Neural cell (in vitro differentiated cells): Measurements from ENCODE around the gene WDR93. TPM values are rescaled to one million over a fixed set of nuclear protein-coding genes. Genes with fewer than 3 reads are reported as not detected.

ENCODE experiments used
- H2AFZ ChIP-seq: fragments of 200-600, 300-800 bp; sonication (generic), shearing (Covaris generic); 2 replicates; pipeline ENCODE4 v1.6.0; 2014; ENCODE audit warnings: low read depth, mild to moderate bottlenecking, antibody characterized with exemption, low read length, moderate library complexity
- H3F3A ChIP-seq: fragments of 200-600 bp; shearing (Covaris generic); 2 replicates; pipeline ENCODE4 v1.6.1; 2016; ENCODE audit warnings: mild to moderate bottlenecking, moderate library complexity, mixed read lengths, antibody characterized with exemption, low read length; ENCODE audit not compliant: insufficient read depth, poor library complexity, severe bottlenecking
- H3K27ac ChIP-seq: fragments of 200-600, 300-800 bp; sonication (generic), shearing (Covaris generic); 2 replicates; pipeline ENCODE4 v1.5.1; 2014; ENCODE audit warnings: mild to moderate bottlenecking, low read length, moderate library complexity
- H3K27me3 ChIP-seq: fragments of 300-800, 200-600 bp; sonication (generic), shearing (Covaris generic); 2 replicates; pipeline ENCODE4 v1.6.0; 2014; ENCODE audit warnings: mild to moderate bottlenecking, low read depth, low read length, moderate library complexity; ENCODE audit not compliant: insufficient read depth
- H3K36me3 ChIP-seq: fragments of 300-800, 200-600 bp; sonication (generic), shearing (Covaris generic); 2 replicates; pipeline ENCODE4 v1.5.1; 2014; ENCODE audit warnings: mild to moderate bottlenecking, antibody characterized with exemption, low read length, moderate library complexity; ENCODE audit not compliant: insufficient read depth
- H3K4me2 ChIP-seq: fragments of 300-800, 200-600 bp; sonication (generic), shearing (Covaris generic); 2 replicates; pipeline ENCODE4 v1.6.0; 2014; ENCODE audit warnings: mild to moderate bottlenecking, low read length
- H3K4me3 ChIP-seq: fragments of 300-800, 200-600 bp; sonication (generic), shearing (Covaris generic); 2 replicates; pipeline ENCODE4 v1.5.1; 2014; ENCODE audit warnings: mild to moderate bottlenecking, low read length, moderate library complexity
- H3K79me2 ChIP-seq: fragments of 200-600 bp; shearing (Covaris generic); replicated peaks from 2 replicates; pipeline ENCODE4 v1.6.0; 2014; ENCODE audit warnings: mild to moderate bottlenecking, low read length, moderate library complexity; ENCODE audit not compliant: insufficient read depth
- H3K9ac ChIP-seq: fragments of 300-800, 200-600 bp; sonication (generic), shearing (Covaris generic); 2 replicates; pipeline ENCODE4 v1.6.1; 2016; ENCODE audit warnings: mild to moderate bottlenecking, low read length, mixed read lengths
- H3K9me2 ChIP-seq: fragments of 200-600 bp; shearing (Covaris generic); 2 replicates; pipeline ENCODE4 v1.6.1; 2016; ENCODE audit warnings: mild to moderate bottlenecking, low read length, mixed read lengths; ENCODE audit not compliant: insufficient read depth
- H3K9me3 ChIP-seq: fragments of 200-600, 300-800 bp; sonication (generic), shearing (Covaris generic); 2 replicates; pipeline ENCODE4 v1.6.1; 2016; ENCODE audit warnings: mild to moderate bottlenecking, mixed run types, low read length, moderate library complexity, mixed read lengths
- H4K20me1 ChIP-seq: fragments of 200-600 bp; shearing (Covaris generic); 2 replicates; pipeline ENCODE4 v1.6.1; 2016; ENCODE audit warnings: mild to moderate bottlenecking, mixed run types; ENCODE audit not compliant: insufficient read depth
- EP300 ChIP-seq: fragments of 450-650 bp; conservative IDR thresholded peaks from 2 replicates; pipeline ENCODE4 v1.6.1; 2014; ENCODE audit warnings: antibody characterized with exemption, mild to moderate bottlenecking, moderate library complexity; ENCODE audit not compliant: poor library complexity, severe bottlenecking
- EZH2 ChIP-seq: fragments of 200-600, 300-800 bp; shearing (Covaris generic), sonication (generic); IDR thresholded peaks from 2 replicates; pipeline ENCODE4 v1.6.1; 2014; ENCODE audit warnings: antibody characterized with exemption, low read length, borderline replicate concordance, mild to moderate bottlenecking; ENCODE audit not compliant: insufficient read depth, poor library complexity, severe bottlenecking
- MXI1 ChIP-seq: fragments of 450-650 bp; conservative IDR thresholded peaks from 2 replicates; pipeline ENCODE4 v1.6.1; 2014; ENCODE audit warnings: antibody characterized with exemption, mild to moderate bottlenecking; ENCODE audit not compliant: poor library complexity, severe bottlenecking
- POLR2AphosphoS5 ChIP-seq: IDR thresholded peaks from 2 replicates; pipeline ENCODE4 v1.6.1; 2012
- RAD21 ChIP-seq: fragments of 450-650 bp; conservative IDR thresholded peaks from 2 replicates; pipeline ENCODE4 v1.6.1; 2014; ENCODE audit warnings: antibody characterized with exemption, mild to moderate bottlenecking, moderate library complexity
- SMC3 ChIP-seq: fragments of 450-650 bp; conservative IDR thresholded peaks from 2 replicates; pipeline ENCODE4 v1.6.1; 2014; ENCODE audit warnings: antibody characterized with exemption, mild to moderate bottlenecking, moderate library complexity; ENCODE audit not compliant: poor library complexity
- TAF1 ChIP-seq: IDR thresholded peaks from 2 replicates; pipeline ENCODE4 v1.6.1; 2012; ENCODE audit warnings: low read depth
- polyA plus RNA-seq: library from polyadenylated mRNA; depleted of rRNA; stranded (reverse); fragments of >200 nt; gene quantifications from 2 replicates; pipeline ENCODE4 v1.2.3, GENCODE V29; 2014
- TF ChIP-seq, protein P1 (sequence below): fragments of 450-650 bp; IDR thresholded peaks from 2 replicates; pipeline ENCODE4 v1.5.1; 2014; ENCODE audit warnings: antibody characterized with exemption, mild to moderate bottlenecking, moderate library complexity; ENCODE audit not compliant: poor library complexity, severe bottlenecking
- TF ChIP-seq, protein P2 (sequence below): IDR thresholded peaks from 2 replicates; pipeline ENCODE4 v1.6.1; 2012; ENCODE audit warnings: borderline replicate concordance

The WDR93 gene
- polyA plus RNA-seq, 1 donor from 2014 or later: 0.41 TPM

DNA sequence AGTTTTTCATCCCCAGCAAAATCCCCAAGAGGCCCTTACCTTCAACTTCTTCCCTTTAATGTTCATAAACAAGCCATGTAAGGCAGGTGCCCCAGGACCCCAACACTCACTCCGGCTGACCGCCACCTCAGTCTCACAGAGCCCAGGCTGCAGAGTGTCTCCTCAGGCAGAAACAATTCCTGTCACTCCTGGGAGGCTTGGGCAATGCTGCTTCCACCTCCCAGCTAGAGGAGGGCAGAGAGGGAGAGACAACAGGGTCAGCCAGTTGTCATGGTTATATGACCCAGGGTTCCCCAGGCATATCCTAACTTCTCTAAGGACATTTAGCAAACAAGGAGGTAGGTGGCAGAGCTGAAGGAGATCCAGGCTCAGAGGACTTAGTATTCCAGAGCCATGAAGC, 11.4 kb upstream of the WDR93 start, which contains the start of gene PLIN1:
Gene PLIN1, minus strand, starts transcription at position 156 of the 400 bp plus-strand sequence. CDS start 1,878 bp downstream, outside the sequence.
- no peaks in the 10 kb centered on the region for H4K20me1 ChIP-seq
- H3K27ac ChIP-seq: no peak within 1 kb of the TSS
- no peak within 1 kb of the TSS for H2AFZ ChIP-seq
- H3K9ac ChIP-seq: no peak within 1 kb of the TSS
- no peaks in the 10 kb centered on the region for H3F3A ChIP-seq
- no peaks in the 10 kb centered on the region for H3K36me3 ChIP-seq
- H3K9me2 ChIP-seq: no peaks in the 10 kb centered on the region
- H3K4me3 ChIP-seq: no peak within 1 kb of the TSS
- H3K9me3 ChIP-seq: no peaks in the 10 kb centered on the region
- TF ChIP-seq EZH2: no peak
- TF ChIP-seq MXI1: no peak
- TF ChIP-seq RAD21: no peak
- TF ChIP-seq, protein P1, sequence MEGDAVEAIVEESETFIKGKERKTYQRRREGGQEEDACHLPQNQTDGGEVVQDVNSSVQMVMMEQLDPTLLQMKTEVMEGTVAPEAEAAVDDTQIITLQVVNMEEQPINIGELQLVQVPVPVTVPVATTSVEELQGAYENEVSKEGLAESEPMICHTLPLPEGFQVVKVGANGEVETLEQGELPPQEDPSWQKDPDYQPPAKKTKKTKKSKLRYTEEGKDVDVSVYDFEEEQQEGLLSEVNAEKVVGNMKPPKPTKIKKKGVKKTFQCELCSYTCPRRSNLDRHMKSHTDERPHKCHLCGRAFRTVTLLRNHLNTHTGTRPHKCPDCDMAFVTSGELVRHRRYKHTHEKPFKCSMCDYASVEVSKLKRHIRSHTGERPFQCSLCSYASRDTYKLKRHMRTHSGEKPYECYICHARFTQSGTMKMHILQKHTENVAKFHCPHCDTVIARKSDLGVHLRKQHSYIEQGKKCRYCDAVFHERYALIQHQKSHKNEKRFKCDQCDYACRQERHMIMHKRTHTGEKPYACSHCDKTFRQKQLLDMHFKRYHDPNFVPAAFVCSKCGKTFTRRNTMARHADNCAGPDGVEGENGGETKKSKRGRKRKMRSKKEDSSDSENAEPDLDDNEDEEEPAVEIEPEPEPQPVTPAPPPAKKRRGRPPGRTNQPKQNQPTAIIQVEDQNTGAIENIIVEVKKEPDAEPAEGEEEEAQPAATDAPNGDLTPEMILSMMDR: no peak
- TF ChIP-seq, protein P2, sequence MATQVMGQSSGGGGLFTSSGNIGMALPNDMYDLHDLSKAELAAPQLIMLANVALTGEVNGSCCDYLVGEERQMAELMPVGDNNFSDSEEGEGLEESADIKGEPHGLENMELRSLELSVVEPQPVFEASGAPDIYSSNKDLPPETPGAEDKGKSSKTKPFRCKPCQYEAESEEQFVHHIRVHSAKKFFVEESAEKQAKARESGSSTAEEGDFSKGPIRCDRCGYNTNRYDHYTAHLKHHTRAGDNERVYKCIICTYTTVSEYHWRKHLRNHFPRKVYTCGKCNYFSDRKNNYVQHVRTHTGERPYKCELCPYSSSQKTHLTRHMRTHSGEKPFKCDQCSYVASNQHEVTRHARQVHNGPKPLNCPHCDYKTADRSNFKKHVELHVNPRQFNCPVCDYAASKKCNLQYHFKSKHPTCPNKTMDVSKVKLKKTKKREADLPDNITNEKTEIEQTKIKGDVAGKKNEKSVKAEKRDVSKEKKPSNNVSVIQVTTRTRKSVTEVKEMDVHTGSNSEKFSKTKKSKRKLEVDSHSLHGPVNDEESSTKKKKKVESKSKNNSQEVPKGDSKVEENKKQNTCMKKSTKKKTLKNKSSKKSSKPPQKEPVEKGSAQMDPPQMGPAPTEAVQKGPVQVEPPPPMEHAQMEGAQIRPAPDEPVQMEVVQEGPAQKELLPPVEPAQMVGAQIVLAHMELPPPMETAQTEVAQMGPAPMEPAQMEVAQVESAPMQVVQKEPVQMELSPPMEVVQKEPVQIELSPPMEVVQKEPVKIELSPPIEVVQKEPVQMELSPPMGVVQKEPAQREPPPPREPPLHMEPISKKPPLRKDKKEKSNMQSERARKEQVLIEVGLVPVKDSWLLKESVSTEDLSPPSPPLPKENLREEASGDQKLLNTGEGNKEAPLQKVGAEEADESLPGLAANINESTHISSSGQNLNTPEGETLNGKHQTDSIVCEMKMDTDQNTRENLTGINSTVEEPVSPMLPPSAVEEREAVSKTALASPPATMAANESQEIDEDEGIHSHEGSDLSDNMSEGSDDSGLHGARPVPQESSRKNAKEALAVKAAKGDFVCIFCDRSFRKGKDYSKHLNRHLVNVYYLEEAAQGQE: no peak
- no peak for TF ChIP-seq EP300
- no peak for TF ChIP-seq TAF1
- TF ChIP-seq SMC3: no peak
- no peak for TF ChIP-seq POLR2AphosphoS5
- no peaks in the 10 kb centered on the region for H3K79me2 ChIP-seq
- no peak within 1 kb of the TSS for H3K4me2 ChIP-seq
- H3K27me3 ChIP-seq: no peaks in the 10 kb centered on the region

DNA sequence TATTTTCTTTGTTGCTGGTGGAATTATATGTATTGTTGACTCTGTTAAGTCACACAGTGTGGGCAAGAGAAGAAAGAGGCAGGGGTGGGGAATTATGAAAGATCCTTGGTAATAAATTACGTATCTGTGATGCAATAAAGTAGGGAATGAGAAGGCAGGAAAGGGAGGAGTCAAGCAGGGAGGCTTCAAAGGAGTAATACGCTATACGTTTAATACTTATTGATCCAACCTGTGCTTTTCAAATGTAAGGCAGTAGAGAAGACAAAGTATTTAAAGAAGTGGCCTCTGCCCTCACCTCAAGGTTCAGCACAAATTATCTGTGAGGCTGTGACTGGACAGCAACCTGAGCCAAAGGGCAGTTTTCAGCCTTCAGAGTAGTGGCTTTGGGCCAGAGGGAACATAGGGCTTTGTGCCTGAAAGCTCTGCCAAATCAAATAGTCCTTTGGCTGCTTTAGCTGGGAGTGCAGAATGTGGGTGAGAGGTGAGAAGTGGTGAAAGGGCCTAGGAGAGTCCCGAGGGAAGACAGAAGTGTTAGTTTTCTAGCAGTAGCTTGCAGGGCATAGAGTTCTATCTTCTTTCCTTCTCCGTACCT, 10.2 kb upstream of the WDR93 start:
- Histone ChIP-seq H3F3A (no peaks in the 10 kb centered on the region), H3K9ac (no peak overlapping the region), H3K9me3 (no peaks in the 10 kb centered on the region), H2AFZ (no peak overlapping the region), H4K20me1 (no peaks in the 10 kb centered on the region), H3K27ac (no peak overlapping the region), H3K9me2 (no peaks in the 10 kb centered on the region), H3K4me3 (no peak overlapping the region), H3K79me2 (no peaks in the 10 kb centered on the region), H3K27me3 (no peaks in the 10 kb centered on the region), H3K36me3 (no peaks in the 10 kb centered on the region), H3K4me2 (no peak overlapping the region)
- TF ChIP-seq, protein P2: no peak
- TF ChIP-seq EZH2: no peak
- no peak for TF ChIP-seq EP300
- TF ChIP-seq SMC3: no peak
- no peak for TF ChIP-seq MXI1
- no peak for TF ChIP-seq RAD21
- no peak for TF ChIP-seq TAF1
- TF ChIP-seq POLR2AphosphoS5: no peak
- TF ChIP-seq, protein P1: no peak
